ENCODE data around the gene ACD. TPM values are rescaled to one million over a fixed set of nuclear protein-coding genes. Genes with fewer than 3 reads are reported as not detected.

Gene ACD
- total and polyA plus RNA-seq, 9 of the 15 experiments (the other 6 are each of a cell fraction or from before 2014, with no cell fraction given), result 4.2 to 47.4 (median 19.2) TPM

GRCh38 chr16:67653128-67653788, 6.8 kb downstream of the ACD start (continued):
- no peak for TF ChIP-seq MITF (IDR thresholded peaks at IDR 0.05)
- TF ChIP-seq ZNF146 (CRISPR knock-in tag; IDR thresholded peaks at IDR 0.05; ENCODE audit: unreplicated experiment), result no peak
- TF ChIP-seq GATAD2B (IDR thresholded peaks at IDR 0.05; ENCODE audit: borderline replicate concordance), result no peak
- TF ChIP-seq AFF1 (IDR thresholded peaks at IDR 0.05; ENCODE audit: low read depth in 1 of 2, partially characterized antibody in 2 of 2), result no peak
- TF ChIP-seq CTCF (IDR thresholded peaks at IDR 0.05 in 2 of 3, conservative IDR thresholded peaks at IDR 0.05 in 1 of 3; ENCODE audit: insufficient read depth in 2 of 3, low read depth in 1 of 3, low read length in 3 of 3), result 0 out of 6 replicates have a peak, but pooled peaks of 1 of the 3 experiments have one; percentile 14
- no peak for TF ChIP-seq EGR1 (conservative IDR thresholded peaks at IDR 0.05)
- no peak for TF ChIP-seq COPS2 (conservative IDR thresholded peaks at IDR 0.05)
- TF ChIP-seq FOSL1 (tag; conservative IDR thresholded peaks at IDR 0.05), result no peak
- TF ChIP-seq ETV6 (IDR thresholded peaks at IDR 0.05; ENCODE audit: borderline replicate concordance in 1 of 2, low read depth in 2 of 2, low read length in 1 of 2), result no peak
- TF ChIP-seq ETV6 (CRISPR knock-in tag; IDR thresholded peaks at IDR 0.05; ENCODE audit: borderline replicate concordance), result no peak
- 0 out of 2 replicates have a peak, but pooled peaks have one; percentile 20 for TF ChIP-seq SIN3B (IDR thresholded peaks at IDR 0.05; ENCODE audit: low read depth)
- no peak for TF ChIP-seq XRCC5 (IDR thresholded peaks at IDR 0.05; ENCODE audit: low read depth, low read length)
- no peak for TF ChIP-seq FIP1L1 (IDR thresholded peaks at IDR 0.05; ENCODE audit: low read depth, low read length, poor library complexity, severe bottlenecking)
- no peak for TF ChIP-seq ZNF133 (CRISPR knock-in tag; IDR thresholded peaks at IDR 0.05)
- TF ChIP-seq RBBP5 (IDR thresholded peaks at IDR 0.05; ENCODE audit: borderline replicate concordance, insufficient read depth, low read length, poor library complexity, severe bottlenecking), result peak; percentile 27
- no peak for TF ChIP-seq ZMIZ1 (IDR thresholded peaks at IDR 0.05; ENCODE audit: low read depth in 2 of 2, low read length in 2 of 2)

All from K562 (cell line).